NCI-H2029 (cell line): ENCODE results near the gene DNAJB6.

Experiments
- DNase-seq: peaks from one replicate; lab custom pipeline; 2025; lab: John Stamatoyannopoulos, UW

Gene DNAJB6

GRCh38 chr7:157336383-157337315 is at the start of gene DNAJB6:
Gene DNAJB6, plus strand, starts transcription at chr7:157337004. Its CDS starts 21,569 bp downstream, at chr7:157358573.
- peak; percentile 82 for DNase-seq

- no peak for DNase-seq
These were observed 45.3 kb upstream of the DNAJB6 start for GRCh38 chr7:157291404-157292080.

GRCh38 chr7:157292258-157292657 is 44.5 kb upstream of the DNAJB6 start:
- no peak for DNase-seq

- DNase-seq: no peak
These were observed 43.9 kb upstream of the DNAJB6 start for GRCh38 chr7:157292770-157293412.

- no peak for DNase-seq
These were observed 43.4 kb upstream of the DNAJB6 start for GRCh38 chr7:157293413-157293788.

- no peak for DNase-seq
These were observed 42.0 kb upstream of the DNAJB6 start for GRCh38 chr7:157294773-157295172.

- DNase-seq: no peak
These were observed 41.5 kb upstream of the DNAJB6 start for GRCh38 chr7:157295338-157295737.

GRCh38 chr7:157297185-157297584 is 39.6 kb upstream of the DNAJB6 start:
- no peak for DNase-seq

GRCh38 chr7:157299317-157299612 is 37.5 kb upstream of the DNAJB6 start:
- DNase-seq: no peak

GRCh38 chr7:157299613-157300368 is 37.0 kb upstream of the DNAJB6 start:
- DNase-seq: no peak

- DNase-seq: no peak
These were observed 36.4 kb upstream of the DNAJB6 start for GRCh38 chr7:157300369-157300825.

GRCh38 chr7:157301610-157302120 is 35.1 kb upstream of the DNAJB6 start:
- DNase-seq: no peak

GRCh38 chr7:157306846-157307838 is 29.7 kb upstream of the DNAJB6 start:
- no peak for DNase-seq

- no peak for DNase-seq
These were observed 26.7 kb upstream of the DNAJB6 start for GRCh38 chr7:157309988-157310668.

GRCh38 chr7:157310676-157311185 is 26.1 kb upstream of the DNAJB6 start:
- no peak for DNase-seq

GRCh38 chr7:157312941-157313340 is 23.9 kb upstream of the DNAJB6 start:
- no peak for DNase-seq

GRCh38 chr7:157313645-157314044 is 23.2 kb upstream of the DNAJB6 start:
- no peak for DNase-seq

- DNase-seq: no peak
These were observed 18.6 kb upstream of the DNAJB6 start for GRCh38 chr7:157318015-157318706.

- DNase-seq: no peak
These were observed 16.2 kb upstream of the DNAJB6 start for GRCh38 chr7:157320608-157320980.
